ENCODE results near the gene RCBTB2. TPM values are rescaled to one million over a fixed set of nuclear protein-coding genes. Genes with fewer than 3 reads are reported as not detected.
A peak's percentile ranks its signal among the peaks of the same experiment; 100 is the strongest.

Gene RCBTB2
- total RNA-seq, 4 donors from 2014 or later: 29.1 to 49.6 (median 34.9) TPM

DNA sequence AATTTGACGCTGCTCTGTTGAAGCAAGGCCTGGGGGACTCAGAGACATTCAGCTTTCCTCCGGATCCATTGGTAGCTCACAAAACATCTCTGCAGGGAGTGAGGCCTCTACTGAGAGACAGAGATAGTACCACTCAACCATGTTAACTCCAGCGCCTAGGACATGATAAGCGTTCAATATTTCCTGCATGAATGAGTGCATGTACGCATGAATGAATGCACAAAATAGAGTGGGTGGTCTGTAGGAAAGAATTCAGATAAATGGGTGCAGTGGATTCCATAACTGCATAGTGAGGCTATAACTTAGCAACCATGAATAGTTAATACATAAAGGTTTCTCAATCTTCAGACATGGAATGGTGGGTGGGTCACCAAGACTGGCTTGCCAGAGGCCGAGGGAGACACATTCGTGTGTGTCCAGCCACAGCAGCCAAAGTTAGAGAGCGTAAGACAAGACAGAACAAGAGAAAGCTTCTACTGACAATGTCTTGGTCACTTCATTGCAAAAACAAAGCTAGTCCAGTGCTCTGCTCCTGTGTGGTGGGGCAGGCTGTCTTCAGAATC, 36.3 kb upstream of the RCBTB2 start:
- no peaks in the 10 kb centered on the region for H3K36me3 ChIP-seq
- H3K27ac ChIP-seq: peak overlapping the region in 1 of 3 donors; percentile 33
- peaks cover 3 to 10% of the 10 kb centered on the region in 2 donors for H3K4me1 ChIP-seq
- TF ChIP-seq, protein P1, sequence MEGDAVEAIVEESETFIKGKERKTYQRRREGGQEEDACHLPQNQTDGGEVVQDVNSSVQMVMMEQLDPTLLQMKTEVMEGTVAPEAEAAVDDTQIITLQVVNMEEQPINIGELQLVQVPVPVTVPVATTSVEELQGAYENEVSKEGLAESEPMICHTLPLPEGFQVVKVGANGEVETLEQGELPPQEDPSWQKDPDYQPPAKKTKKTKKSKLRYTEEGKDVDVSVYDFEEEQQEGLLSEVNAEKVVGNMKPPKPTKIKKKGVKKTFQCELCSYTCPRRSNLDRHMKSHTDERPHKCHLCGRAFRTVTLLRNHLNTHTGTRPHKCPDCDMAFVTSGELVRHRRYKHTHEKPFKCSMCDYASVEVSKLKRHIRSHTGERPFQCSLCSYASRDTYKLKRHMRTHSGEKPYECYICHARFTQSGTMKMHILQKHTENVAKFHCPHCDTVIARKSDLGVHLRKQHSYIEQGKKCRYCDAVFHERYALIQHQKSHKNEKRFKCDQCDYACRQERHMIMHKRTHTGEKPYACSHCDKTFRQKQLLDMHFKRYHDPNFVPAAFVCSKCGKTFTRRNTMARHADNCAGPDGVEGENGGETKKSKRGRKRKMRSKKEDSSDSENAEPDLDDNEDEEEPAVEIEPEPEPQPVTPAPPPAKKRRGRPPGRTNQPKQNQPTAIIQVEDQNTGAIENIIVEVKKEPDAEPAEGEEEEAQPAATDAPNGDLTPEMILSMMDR (IDR thresholded peaks at IDR 0.05): no peak
- H3K27me3 ChIP-seq: no peaks in the 10 kb centered on the region
- no peaks in the 10 kb centered on the region for H3K9me3 ChIP-seq
- no peak overlapping the region for H3K4me3 ChIP-seq (replicated peaks in 1 of 3)
- intact Hi-C loops (cut with DNase I): no loop called here
- 89 to 94% methylated on average over 8 of the region's 8 CpGs for WGBS, 2 donors
- DNase-seq: no peak

DNA sequence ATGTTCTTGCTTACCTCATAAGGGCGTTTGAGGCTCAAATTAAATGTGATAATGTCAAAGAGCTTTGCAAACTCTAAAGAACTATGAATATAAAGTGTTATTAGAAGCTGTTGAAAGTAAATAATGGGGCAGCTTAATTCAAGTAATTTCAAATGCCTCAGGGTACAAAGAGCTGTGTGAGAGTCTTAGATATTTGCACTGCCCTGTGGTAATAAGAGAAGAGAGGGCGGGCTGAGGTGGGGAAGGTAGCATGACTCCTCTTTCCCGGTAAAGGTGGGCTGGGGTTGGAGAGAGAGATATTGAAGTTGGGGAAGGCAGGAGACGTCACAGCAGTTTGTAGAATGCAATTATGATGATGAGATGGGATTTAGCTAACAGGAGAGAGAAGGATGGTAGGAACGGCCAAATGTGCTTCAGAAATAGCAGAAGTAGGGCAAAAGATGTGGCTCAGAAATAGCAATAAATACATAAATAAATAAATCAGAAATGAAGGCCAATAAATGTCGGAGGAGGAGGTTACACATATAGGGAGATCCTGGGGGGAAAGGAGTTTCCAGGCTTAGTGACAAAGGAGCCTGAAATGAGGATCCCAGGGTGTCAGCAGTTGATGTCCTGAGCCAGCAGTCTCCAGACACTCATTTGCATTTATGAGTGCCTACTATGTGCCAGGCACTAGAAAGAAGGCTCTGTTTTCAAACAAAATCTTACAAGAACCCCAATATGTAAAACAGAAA, 35.7 kb upstream of the RCBTB2 start:
- TF ChIP-seq POLR2A (IDR thresholded peaks at IDR 0.05): no peak
- TF ChIP-seq, protein P1 (IDR thresholded peaks at IDR 0.05): no peak
- Histone ChIP-seq H3K9me3 (no peaks in the 10 kb centered on the region), H3K27ac (peak overlapping the region; percentile 42 to 52 (median 48)), H3K27me3 (no peaks in the 10 kb centered on the region), H3K4me3 (replicated peaks in 1 of 3) (no peak overlapping the region), H3K36me3 (no peaks in the 10 kb centered on the region), H3K4me1 (peaks cover 3 to 10% of the 10 kb centered on the region in 2 donors)
- 73 to 85% methylated on average over 6 of the region's 6 CpGs for WGBS, 2 donors
- no peak for DNase-seq
- intact Hi-C loops (cut with DNase I): no loop called here

DNA sequence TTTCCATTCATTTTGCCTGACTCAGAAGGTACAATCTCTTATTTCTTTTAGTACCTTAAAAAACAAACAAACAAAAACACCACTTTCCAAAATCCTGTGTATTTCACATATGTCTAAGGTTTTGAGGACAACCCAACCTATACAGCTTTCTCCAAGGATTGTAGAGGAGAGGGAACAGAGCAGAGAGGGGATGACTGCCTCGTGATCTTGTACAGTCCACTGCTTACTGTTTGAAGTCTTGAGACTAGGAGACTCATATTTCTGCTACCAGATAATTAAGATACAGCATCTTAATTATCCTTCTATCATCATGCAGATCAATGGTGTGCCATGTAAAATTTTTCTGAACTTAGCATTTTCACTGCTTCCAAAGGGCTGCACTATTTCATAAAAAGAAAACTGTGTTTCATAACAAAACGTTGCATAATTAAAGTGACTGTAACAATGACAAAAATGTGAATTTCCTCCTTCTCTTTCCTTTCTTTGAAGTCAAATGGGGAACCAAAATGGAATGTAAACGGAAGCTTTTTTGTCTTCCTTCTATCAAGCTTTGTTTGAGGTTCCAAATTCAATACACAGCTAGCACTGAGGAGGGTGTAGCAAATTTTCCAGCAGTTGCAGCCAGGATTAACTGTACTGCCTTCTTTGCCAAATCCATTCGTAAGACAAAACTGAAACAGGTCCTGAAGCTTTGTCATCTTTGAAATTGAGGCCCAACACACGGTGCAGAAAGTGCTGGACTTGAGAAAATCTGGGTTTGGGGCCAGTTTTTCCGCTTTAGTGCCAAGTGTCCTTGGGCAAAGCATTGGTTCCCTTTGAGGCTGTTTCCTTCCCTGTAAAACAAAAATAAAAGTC, 34.9 kb upstream of the RCBTB2 start:
- intact Hi-C loops (cut with DNase I): no loop called here
- Histone ChIP-seq H3K9me3 (no peaks in the 10 kb centered on the region), H3K27me3 (no peaks in the 10 kb centered on the region), H3K4me3 (replicated peaks in 1 of 3) (no peak overlapping the region), H3K4me1 (peaks cover 3 to 10% of the 10 kb centered on the region in 2 donors), H3K27ac (peak overlapping the region; percentile 42 to 52 (median 48)), H3K36me3 (no peaks in the 10 kb centered on the region)
- WGBS, 2 donors: 56% methylated on average over 6 of the region's 6 CpGs
- no peak for DNase-seq
- TF ChIP-seq POLR2A (IDR thresholded peaks at IDR 0.05): no peak
- TF ChIP-seq, protein P1 (IDR thresholded peaks at IDR 0.05): no peak

DNA sequence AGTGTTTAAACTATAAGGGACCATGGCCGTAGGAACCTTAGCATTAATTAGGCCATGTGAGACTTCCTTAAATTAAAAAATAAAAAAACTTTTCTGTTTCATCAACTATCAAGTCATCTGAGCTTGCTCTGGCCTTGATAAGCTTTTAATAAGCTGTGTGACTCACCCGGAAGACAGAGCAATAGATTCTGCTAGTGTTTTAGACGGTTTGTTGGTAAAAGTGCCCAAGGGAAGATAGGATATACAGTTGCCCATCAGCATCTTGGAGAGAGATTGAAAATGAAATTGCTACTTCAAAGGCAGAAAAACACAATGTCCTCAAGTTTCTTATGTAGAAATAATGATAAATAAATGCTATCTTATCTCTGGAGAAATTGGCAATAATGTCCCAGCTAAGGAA, 31.2 kb upstream of the RCBTB2 start:
- DNase-seq: no peak
- H3K27ac ChIP-seq: no peak overlapping the region
- H3K4me3 ChIP-seq (replicated peaks in 1 of 3): no peak overlapping the region
- H3K27me3 ChIP-seq: no peaks in the 10 kb centered on the region
- H3K9me3 ChIP-seq: no peaks in the 10 kb centered on the region
- 71% methylated on average over 3 of the region's 3 CpGs for WGBS, 2 donors
- H3K4me1 ChIP-seq: peaks cover 0 to 3% of the 10 kb centered on the region in 2 donors
- no peaks in the 10 kb centered on the region for H3K36me3 ChIP-seq
- intact Hi-C loops (cut with DNase I): no loop called here
- TF ChIP-seq POLR2A (IDR thresholded peaks at IDR 0.05): no peak
- TF ChIP-seq, protein P1 (IDR thresholded peaks at IDR 0.05): no peak

Data from thyroid gland (tissue), 4 donors.